Muscle layer of duodenum (tissue), 2 donors: Measurements from ENCODE around the gene TBKBP1.

Source experiments
- H3K27ac ChIP-seq: one replicate; pipeline ENCODE4 v1.7.0; 2013; ENCODE audit warnings: mild to moderate bottlenecking, low read length
- H3K27me3 ChIP-seq: one replicate; pipeline ENCODE4 v1.7.0; 2013; ENCODE audit warnings: low read depth, mild to moderate bottlenecking, control low read depth, low read length
- H3K36me3 ChIP-seq, 2 donors: one replicate each; pipeline ENCODE4 v1.7.0; 2013; ENCODE audit warnings: low read length in 2 of 2, control low read depth in 1 of 2, mild to moderate bottlenecking in 1 of 2; ENCODE audit not compliant: insufficient read depth in 2 of 2, control insufficient read depth in 1 of 2
- H3K4me1 ChIP-seq, 2 donors: one replicate each; pipeline ENCODE4 v1.7.0; 2013; ENCODE audit warnings: low read length in 2 of 2, mild to moderate bottlenecking in 2 of 2, control low read depth in 1 of 2, moderate library complexity in 1 of 2; ENCODE audit not compliant: insufficient read depth in 2 of 2, control insufficient read depth in 1 of 2
- H3K4me3 ChIP-seq, 2 donors: one replicate each; pipeline ENCODE4 v1.7.0; 2013; ENCODE audit warnings: low read length in 2 of 2, low read depth in 1 of 2, mild to moderate bottlenecking in 1 of 2
- H3K9me3 ChIP-seq, 2 donors: one replicate each; pipeline ENCODE4 v1.7.0; 2013; ENCODE audit warnings: low read length in 2 of 2, control low read depth in 1 of 2, mild to moderate bottlenecking in 1 of 2; ENCODE audit not compliant: control insufficient read depth in 1 of 2
- donor health status: healthy.

Gene TBKBP1

DNA sequence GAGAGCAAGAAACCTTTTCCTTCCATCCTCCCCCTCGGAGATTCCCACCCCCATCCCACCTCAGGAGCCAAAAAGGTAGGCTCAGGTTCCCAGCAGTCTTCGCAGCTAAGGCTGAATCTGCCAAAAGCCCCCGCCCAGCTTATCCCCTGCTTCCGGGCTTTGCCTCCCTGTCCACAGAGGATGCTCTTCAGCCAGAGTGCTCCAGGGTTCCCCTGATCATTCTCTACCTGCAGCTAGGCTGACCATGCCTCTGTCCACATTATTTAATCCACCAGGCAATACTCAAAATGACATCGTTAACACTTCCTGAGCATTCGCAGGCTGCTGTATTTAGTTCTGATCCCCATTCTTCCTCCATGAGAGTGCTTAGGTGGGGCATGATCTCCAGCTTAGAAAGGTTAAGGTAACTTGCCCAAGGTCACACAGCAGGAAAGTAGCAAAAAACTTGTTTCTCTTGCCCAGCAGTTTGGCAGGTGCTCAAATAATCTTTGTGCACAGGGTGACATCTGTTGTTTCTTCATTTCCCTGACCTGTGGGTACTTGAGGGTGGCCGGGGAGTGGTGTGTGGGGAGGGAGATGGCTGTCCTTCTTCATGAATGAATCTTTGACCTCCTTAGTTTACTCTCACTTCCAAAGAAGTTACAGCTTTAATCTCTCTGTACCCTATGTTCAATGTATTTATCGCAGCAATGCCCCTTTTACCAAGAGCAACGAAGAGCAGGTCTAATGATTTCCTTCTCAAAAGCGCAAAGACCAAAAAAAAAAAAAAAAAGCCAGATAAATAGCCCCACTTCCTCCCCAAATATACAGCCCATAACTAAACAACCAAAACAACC, 848 bp upstream of the TBKBP1 start:
- H3K36me3 ChIP-seq: no peaks in the 10 kb centered on the region

GRCh38 chr17:47694581-47695428, 844 bp downstream of the TBKBP1 start:
- H3K9me3 ChIP-seq: no peaks in the 10 kb centered on the region
- no peaks in the 10 kb centered on the region for H3K27me3 ChIP-seq
- peak overlapping the region; percentile 57 to 72 for H3K4me3 ChIP-seq
- no peaks in the 10 kb centered on the region for H3K36me3 ChIP-seq
- H3K4me1 ChIP-seq: peaks cover 0 to 13% of the 10 kb centered on the region in 2 donors
- peak overlapping the region; percentile 58 for H3K27ac ChIP-seq

More for the DNA sequence above, 848 bp upstream of the TBKBP1 start:
- Histone ChIP-seq H3K27me3 (no peaks in the 10 kb centered on the region), H3K4me1 (peaks cover 0 to 13% of the 10 kb centered on the region in 2 donors), H3K4me3 (peak overlapping the region; percentile 54), H3K9me3 (no peaks in the 10 kb centered on the region), H3K27ac (no peak overlapping the region)

DNA sequence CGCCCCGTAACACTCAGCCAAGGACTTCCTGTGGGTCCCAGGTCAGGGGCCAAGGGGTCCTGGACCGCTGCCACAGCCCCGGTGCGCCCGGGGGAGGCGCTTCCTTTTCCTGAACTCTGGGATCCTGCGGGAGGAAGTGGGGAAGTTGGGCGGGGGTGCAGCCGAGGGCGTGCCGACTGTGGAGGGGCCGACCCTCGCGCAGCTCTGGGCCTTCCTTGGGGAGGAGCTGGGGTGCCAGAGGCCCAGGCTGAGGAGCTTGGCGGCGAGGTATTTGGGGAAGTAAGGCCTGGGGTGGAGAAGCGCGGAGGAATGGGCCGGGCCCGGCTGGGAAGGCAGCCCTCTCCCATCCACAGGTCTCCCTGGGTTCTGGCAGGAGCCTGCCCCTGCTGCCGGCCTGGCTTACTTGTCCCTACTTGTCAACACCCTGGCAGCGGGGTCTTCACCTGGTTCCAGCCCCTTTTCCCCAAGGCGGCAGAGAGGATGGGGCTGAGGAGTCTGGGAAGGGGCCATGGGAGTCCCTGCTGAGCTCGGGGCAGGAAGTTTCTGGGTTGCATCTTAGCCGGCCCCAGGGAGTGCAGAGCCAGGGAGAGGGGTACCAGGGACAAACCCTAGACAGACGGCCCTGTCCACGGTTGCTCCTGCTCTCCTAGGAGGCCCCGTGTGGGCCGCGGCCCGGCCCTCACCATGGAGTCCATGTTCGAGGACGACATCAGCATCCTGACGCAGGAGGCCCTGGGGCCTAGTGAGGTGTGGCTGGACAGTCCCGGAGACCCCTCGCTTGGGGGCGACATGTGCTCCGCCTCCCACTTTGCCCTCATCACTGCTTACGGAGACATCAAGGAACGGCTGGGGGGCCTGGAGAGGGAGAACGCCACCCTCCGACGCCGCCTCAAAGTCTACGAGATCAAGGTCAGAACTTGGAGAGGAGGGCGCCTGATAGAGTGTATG, 1.7 kb downstream of the TBKBP1 start:
- Histone ChIP-seq H3K4me3 (peak overlapping the region; percentile 57 to 72), H3K9me3 (no peaks in the 10 kb centered on the region), H3K36me3 (peaks cover 5% of the 10 kb centered on the region in 2 donors), H3K27me3 (no peaks in the 10 kb centered on the region), H3K4me1 (peaks cover 0 to 13% of the 10 kb centered on the region in 2 donors), H3K27ac (peak overlapping the region; percentile 58)

DNA sequence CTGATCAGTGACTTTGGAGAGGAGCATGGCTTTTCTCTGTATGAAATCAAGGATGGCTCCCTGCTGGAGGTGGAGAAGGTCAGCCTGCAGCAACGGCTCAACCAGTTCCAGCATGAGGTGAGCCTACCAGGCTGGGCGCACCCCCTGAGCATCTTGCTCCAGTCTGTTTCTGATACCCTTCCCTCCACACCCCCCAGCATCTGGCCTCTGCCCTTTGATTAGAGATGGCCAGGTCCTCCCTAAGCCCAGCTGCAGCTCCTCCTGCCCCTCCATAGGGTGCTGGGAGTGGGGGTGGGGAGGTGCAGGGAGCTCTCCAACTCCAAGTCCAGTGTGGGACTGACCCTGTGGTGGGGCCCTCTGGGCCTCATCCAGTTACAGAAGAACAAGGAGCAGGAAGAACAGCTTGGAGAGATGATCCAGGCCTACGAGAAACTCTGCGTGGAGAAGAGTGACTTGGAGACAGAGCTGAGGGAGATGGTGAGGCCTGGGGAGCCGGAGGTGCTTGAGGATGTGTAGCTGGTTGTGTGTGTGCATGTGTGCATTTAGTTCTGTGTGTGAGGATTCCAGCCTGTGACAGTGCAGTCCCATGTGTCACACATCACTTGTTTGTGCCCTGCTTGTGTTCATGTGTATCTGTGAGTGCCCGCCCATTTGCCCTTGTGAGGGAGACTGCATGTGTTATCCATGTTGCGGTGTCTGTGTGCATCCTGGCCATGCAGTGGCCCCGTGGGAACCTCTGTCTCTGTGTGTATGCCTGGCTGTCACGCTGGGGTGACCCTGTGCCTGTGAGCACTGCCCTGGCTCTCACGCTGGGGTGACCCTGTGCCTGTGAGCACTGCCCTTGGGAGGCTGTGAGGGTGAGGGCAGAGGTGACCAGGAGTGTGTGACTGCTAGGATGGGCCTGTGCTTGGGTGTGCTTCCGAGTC, 3.0 kb downstream of the TBKBP1 start:
- H3K9me3 ChIP-seq: no peaks in the 10 kb centered on the region
- H3K27ac ChIP-seq: no peak overlapping the region
- no peaks in the 10 kb centered on the region for H3K27me3 ChIP-seq
- peak overlapping the region in 1 of 2 donors; percentile 72 for H3K4me3 ChIP-seq
- peaks cover 0 to 13% of the 10 kb centered on the region in 2 donors for H3K4me1 ChIP-seq
- peaks cover 5 to 9% of the 10 kb centered on the region in 2 donors for H3K36me3 ChIP-seq

- no peaks in the 10 kb centered on the region for H3K27me3 ChIP-seq
- H3K36me3 ChIP-seq: peaks cover 5 to 9% of the 10 kb centered on the region in 2 donors
- H3K9me3 ChIP-seq: no peaks in the 10 kb centered on the region
Measured at GRCh38 chr17:47697906-47698711, 4.1 kb downstream of the TBKBP1 start.

DNA sequence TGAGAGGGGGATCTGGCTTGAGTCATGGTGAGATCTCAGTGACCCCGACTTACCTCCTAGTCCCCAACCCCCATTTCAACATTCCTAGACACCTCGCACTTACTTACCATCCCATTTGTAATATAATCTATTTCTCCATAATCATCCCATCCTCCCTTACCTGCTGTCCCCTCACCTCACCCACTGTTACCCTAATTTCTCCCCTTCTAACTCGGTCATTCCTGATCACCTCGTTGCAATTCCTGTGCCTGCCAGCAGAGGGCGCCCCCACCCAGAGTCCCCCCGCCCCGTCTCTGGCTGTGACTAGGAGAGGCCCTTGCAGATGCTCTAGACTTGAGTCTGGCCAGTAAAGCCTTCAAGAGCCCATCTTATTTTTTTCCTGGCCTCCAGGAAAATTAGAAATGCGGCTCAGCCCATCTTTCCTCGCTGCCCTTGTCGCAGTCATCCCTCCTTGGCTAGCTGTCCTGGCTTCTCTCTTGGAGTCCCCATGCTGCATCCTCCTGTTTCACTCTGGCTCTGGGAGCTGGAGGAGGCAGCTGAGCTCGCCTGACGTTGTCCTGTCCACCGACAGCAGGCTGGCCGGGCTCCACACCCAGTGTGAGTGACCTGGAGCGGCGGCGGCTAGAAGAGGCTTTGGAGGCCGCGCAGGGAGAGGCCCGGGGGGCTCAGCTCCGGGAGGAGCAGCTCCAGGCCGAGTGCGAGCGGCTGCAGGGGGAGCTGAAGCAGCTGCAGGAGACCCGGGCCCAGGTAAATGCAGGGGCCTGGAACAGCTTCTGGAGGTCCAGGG, 5.0 kb downstream of the TBKBP1 start:
- H3K4me3 ChIP-seq: no peak overlapping the region
- peaks cover 5 to 9% of the 10 kb centered on the region in 2 donors for H3K36me3 ChIP-seq
- no peaks in the 10 kb centered on the region for H3K27me3 ChIP-seq
- peaks cover 0 to 13% of the 10 kb centered on the region in 2 donors for H3K4me1 ChIP-seq
- no peak overlapping the region for H3K27ac ChIP-seq
- H3K9me3 ChIP-seq: no peaks in the 10 kb centered on the region

More at GRCh38 chr17:47697906-47698711, 4.1 kb downstream of the TBKBP1 start:
- Histone ChIP-seq H3K27ac (no peak overlapping the region), H3K4me3 (no peak overlapping the region), H3K4me1 (peaks cover 0 to 13% of the 10 kb centered on the region in 2 donors)

DNA sequence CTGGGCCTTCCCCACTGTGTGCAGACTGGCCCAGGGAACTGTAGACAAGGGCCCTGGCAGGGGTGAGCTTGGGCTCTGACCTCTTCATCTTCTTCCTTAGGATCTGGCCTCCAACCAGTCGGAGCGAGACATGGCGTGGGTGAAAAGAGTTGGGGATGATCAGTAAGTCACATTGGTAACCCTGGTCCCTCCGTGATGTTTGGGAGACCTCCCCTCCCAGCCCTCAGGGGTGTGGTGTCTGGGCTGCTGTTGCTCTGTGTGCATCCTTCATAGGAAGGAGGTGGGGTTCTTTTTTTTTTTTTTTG, 5.5 kb downstream of the TBKBP1 start:
- Histone ChIP-seq H3K9me3 (no peaks in the 10 kb centered on the region), H3K4me1 (peaks cover 0 to 13% of the 10 kb centered on the region in 2 donors), H3K36me3 (peaks cover 5 to 9% of the 10 kb centered on the region in 2 donors), H3K27me3 (no peaks in the 10 kb centered on the region), H3K27ac (no peak overlapping the region), H3K4me3 (no peak overlapping the region)

- no peak overlapping the region for H3K4me3 ChIP-seq
- peaks cover 0 to 11% of the 10 kb centered on the region in 2 donors for H3K4me1 ChIP-seq
- no peaks in the 10 kb centered on the region for H3K9me3 ChIP-seq
- no peak overlapping the region for H3K27ac ChIP-seq
- peaks cover 5 to 15% of the 10 kb centered on the region in 2 donors for H3K36me3 ChIP-seq
- no peaks in the 10 kb centered on the region for H3K27me3 ChIP-seq
Measured at GRCh38 chr17:47700471-47701449, 6.8 kb downstream of the TBKBP1 start.
